K562 (cell line): ENCODE measurements around the gene AGPAT1. TPM values are rescaled to one million over a fixed set of nuclear protein-coding genes. Genes with fewer than 3 reads are reported as not detected.

ENCODE experiments used
- CHD1 ChIP-seq: fragments of 200-600 bp; sonication (generic); IDR thresholded peaks from one replicate; pipeline ENCODE4 v1.6.1; 2012; ENCODE audit warnings: mild to moderate bottlenecking, moderate library complexity, low read length, inconsistent platforms
- CREB1 ChIP-seq, 2 experiments: sonication (generic) in 1 of 2; formaldehyde crosslinking in 1 of 2; IDR thresholded peaks; 2 replicates each; pipeline versions ENCODE4 v1.6.1 to v1.8.0; 2012 to 2022; ENCODE audit warnings: inconsistent platforms in 1 of 2, mild to moderate bottlenecking in 1 of 2, missing genetic modification reagents in 1 of 2, moderate library complexity in 1 of 2
- GATAD2A ChIP-seq: fragments of 450-650 bp; IDR thresholded peaks from 2 replicates; pipeline ENCODE4 v1.6.1; 2017
- HDAC3 ChIP-seq: fragments of 450-650 bp; IDR thresholded peaks from 2 replicates; pipeline ENCODE4 v1.6.1; 2018; ENCODE audit warnings: borderline replicate concordance, mild to moderate bottlenecking, moderate library complexity; ENCODE audit not compliant: partially characterized antibody
- KLF13 ChIP-seq: fragments of 450-650 bp; IDR thresholded peaks from 2 replicates; pipeline ENCODE4 v1.6.1; 2016; ENCODE audit warnings: missing genetic modification characterization, low read depth, mild to moderate bottlenecking, missing compliant biosample characterization, moderate library complexity, borderline replicate concordance
- L3MBTL2 ChIP-seq: fragments of 450-650 bp; IDR thresholded peaks from 2 replicates; pipeline ENCODE4 v1.6.1; 2016; ENCODE audit warnings: mild to moderate bottlenecking, moderate library complexity
- NCOA1 ChIP-seq: fragments of 450-650 bp; IDR thresholded peaks from 2 replicates; pipeline ENCODE4 v1.6.1; 2016; ENCODE audit warnings: low read depth
- NFIX ChIP-seq: fragments of 250-450 bp; sonication (Bioruptor Pico); IDR thresholded peaks from 2 replicates; pipeline ENCODE4 v1.4.0; 2020; ENCODE audit warnings: low read depth, mild to moderate bottlenecking, moderate library complexity
- PHF8 ChIP-seq: fragments of 200-600 bp; sonication (generic); IDR thresholded peaks from 2 replicates; pipeline ENCODE4 v1.6.1; 2012; ENCODE audit warnings: mixed run types, mild to moderate bottlenecking, inconsistent platforms, low read length, moderate library complexity, borderline replicate concordance
- POLR2AphosphoS5 ChIP-seq: IDR thresholded peaks from 2 replicates; pipeline ENCODE4 v1.6.1; 2011; ENCODE audit warnings: mild to moderate bottlenecking, low read depth, low read length, moderate library complexity; ENCODE audit not compliant: control insufficient read depth, insufficient read depth
- PRDM10 ChIP-seq: fragments of 450-650 bp; IDR thresholded peaks from 2 replicates; pipeline ENCODE4 v1.6.1; 2018; ENCODE audit not compliant: partially characterized antibody
- RHOXF2B ChIP-seq: fragments of 250-450 bp; sonication (Bioruptor Pico); conservative IDR thresholded peaks from 2 replicates; pipeline ENCODE4 v1.5.1; 2021
- SMAD2 ChIP-seq: fragments of 150-350 bp; IDR thresholded peaks from 2 replicates; pipeline ENCODE4 v1.6.1; 2014; ENCODE audit warnings: low read depth, mild to moderate bottlenecking, low read length
- TCF15 ChIP-seq: fragments of 250-450 bp; sonication (Bioruptor Pico); IDR thresholded peaks from 2 replicates; pipeline ENCODE4 v1.8.0; 2022; ENCODE audit warnings: moderate library complexity, mild to moderate bottlenecking, inconsistent platforms
- TRIM28 ChIP-seq: fragments of 450-650 bp; IDR thresholded peaks from 2 replicates; pipeline ENCODE4 v1.6.1; 2017
- UBTF ChIP-seq, 2 experiments: IDR thresholded peaks; 2 replicates each; pipeline ENCODE4 v1.6.1; 2012; ENCODE audit warnings: improper control_type of control experiment in 2 of 2, low read depth in 2 of 2, low read length in 2 of 2, borderline replicate concordance in 1 of 2
- YBX1 ChIP-seq: fragments of 450-650 bp; IDR thresholded peaks from 2 replicates; pipeline ENCODE4 v1.7.1; 2016; ENCODE audit warnings: mild to moderate bottlenecking
- ZKSCAN3 ChIP-seq: fragments of 250-450 bp; sonication (Bioruptor Pico); IDR thresholded peaks from 2 replicates; pipeline ENCODE4 v1.4.0; 2020
- polyA plus RNA-seq, 8 experiments: library from polyadenylated mRNA; depleted of rRNA in 4 of 8; stranded (reverse) in 5 of 8; unstranded in 3 of 8; fragments of >200 nt; fragmentation: Nextera tagmentation in 2 of 8; fragmentation: Illumina TruSeq in 1 of 8; extraction: Ambion mirVana in 2 of 8; extraction: Trizol in 1 of 8; gene quantifications; 2 replicates each; pipeline versions ENCODE4 v1.2.1 to v1.2.3, GENCODE V29; 2011 to 2014; ENCODE audit warnings: inconsistent platforms in 1 of 8, missing spikeins in 1 of 8
- total RNA-seq, 7 experiments: library from RNA; depleted of rRNA in 6 of 7; stranded (reverse); fragments of >200 nt in 6 of 7; fragmentation: Illumina TruSeq in 2 of 7; extraction: Trizol in 2 of 7; gene quantifications; 2 replicates each; pipeline versions ENCODE4 v1.2.1 to v1.2.3, GENCODE V29; 2011 to 2021; ENCODE audit warnings: low replicate concordance in 1 of 7
- TF ChIP-seq, protein P1 (sequence below): fragments of 450-650 bp; IDR thresholded peaks from 2 replicates; pipeline ENCODE4 v1.6.1; 2016; ENCODE audit warnings: low read depth, mild to moderate bottlenecking, moderate library complexity

Gene AGPAT1
- total and polyA plus RNA-seq, 9 of the 15 experiments (the other 6 are each of a cell fraction or from before 2014, with no cell fraction given) = 37.9 to 176 (median 69.4) TPM

DNA sequence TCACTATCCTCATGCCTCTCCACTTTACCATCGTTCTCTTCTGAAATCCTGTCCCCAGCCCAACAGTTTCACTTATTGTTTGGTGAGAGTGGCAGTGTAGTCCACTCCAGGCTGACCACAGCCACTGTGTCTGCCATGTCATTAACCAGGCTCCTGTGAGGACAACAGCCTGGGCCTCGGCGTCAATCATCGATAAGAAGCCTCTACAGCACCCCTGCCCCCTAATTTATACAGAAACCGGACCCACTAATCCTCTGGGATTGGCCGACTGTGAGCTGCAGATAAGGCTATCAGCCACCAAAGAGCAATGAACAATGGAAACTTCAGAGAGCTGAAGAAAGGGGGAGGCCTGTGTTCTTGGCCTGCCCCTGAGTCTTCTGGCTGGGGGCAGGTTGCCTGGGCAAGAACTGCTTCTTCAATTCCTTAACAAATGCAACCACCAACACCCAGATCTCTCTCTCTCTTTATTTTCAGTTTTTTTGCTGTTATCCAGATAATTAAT lies 8.1 kb downstream of the AGPAT1 start (continued):
- peak; percentile 7; the same call in 1 of the 2 replicates for TF ChIP-seq PHF8
- TF ChIP-seq CHD1 = no peak
- no peak for TF ChIP-seq YBX1
- TF ChIP-seq GATAD2A = peak; percentile 88
- TF ChIP-seq POLR2AphosphoS5 = peak; percentile 93
- no peak; the same call in 1 of the 2 replicates for TF ChIP-seq TCF15
- TF ChIP-seq HDAC3 = peak; percentile 78
- TF ChIP-seq CREB1 (IDR thresholded peaks at IDR 0.05) = peak; percentile 60; the same call in 1 of the 2 replicates
- TF ChIP-seq CREB1 (CRISPR knock-in tag; IDR thresholded peaks at IDR 0.05) = no peak
- TF ChIP-seq PRDM10 = peak; percentile 79
- TF ChIP-seq KLF13 (tag) = no peak
- no peak for TF ChIP-seq NFIX (CRISPR knock-in tag)
- peak; percentile 91; the same call in 1 of the 2 replicates for TF ChIP-seq TRIM28
- peak; percentile 87; the same call in 1 of the 2 replicates for TF ChIP-seq NCOA1
- TF ChIP-seq UBTF (IDR thresholded peaks at IDR 0.05; ENCODE audit: borderline replicate concordance in 1 of 2, low read depth in 2 of 2, low read length in 2 of 2) = peak in 1 of 2 experiments; percentile 83; a peak in 1 of 4 replicates
- peak; percentile 75 for TF ChIP-seq L3MBTL2
- TF ChIP-seq ZKSCAN3 = no peak
- TF ChIP-seq SMAD2 = no peak
- TF ChIP-seq, protein P1, sequence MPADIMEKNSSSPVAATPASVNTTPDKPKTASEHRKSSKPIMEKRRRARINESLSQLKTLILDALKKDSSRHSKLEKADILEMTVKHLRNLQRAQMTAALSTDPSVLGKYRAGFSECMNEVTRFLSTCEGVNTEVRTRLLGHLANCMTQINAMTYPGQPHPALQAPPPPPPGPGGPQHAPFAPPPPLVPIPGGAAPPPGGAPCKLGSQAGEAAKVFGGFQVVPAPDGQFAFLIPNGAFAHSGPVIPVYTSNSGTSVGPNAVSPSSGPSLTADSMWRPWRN = peak; percentile 79
- no peak for TF ChIP-seq RHOXF2B (CRISPR knock-in tag)
